ENCODE data around the gene ZW10.

ZW10 gene

DNA sequence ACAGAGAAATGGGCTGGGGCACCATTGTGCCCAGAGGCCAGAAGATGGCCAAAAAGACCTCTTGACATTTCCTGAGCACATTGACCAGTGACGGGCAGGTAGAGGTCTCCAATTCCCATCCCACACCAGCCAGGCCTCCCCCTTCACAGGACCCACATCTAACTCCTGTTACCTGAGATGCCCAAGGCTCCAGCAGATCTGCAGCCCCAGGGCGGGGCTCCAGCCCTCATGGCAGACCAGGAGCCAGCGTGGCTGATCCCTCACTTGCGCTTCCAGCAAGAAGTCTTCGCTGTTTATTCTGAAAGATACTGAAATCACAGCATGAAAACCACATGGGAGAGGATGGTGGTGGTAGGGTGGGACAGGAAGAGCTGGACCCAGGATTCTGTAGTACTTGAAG lies 76.4 kb downstream of the ZW10 start:
- H3K4me3 ChIP-seq (ENCODE audit: low read length in 2 of 2), result no peak overlapping the region
- H3K79me1 ChIP-seq (ENCODE audit: low read depth, low read length), result no peaks in the 10 kb centered on the region
- H2BK15ac ChIP-seq (ENCODE audit: low read length), result no peak overlapping the region
- no peak overlapping the region for H3K4me2 ChIP-seq (ENCODE audit: insufficient read depth, low read length, poor library complexity, severe bottlenecking)
- H2BK12ac ChIP-seq (ENCODE audit: low read length), result no peak overlapping the region
- no peaks in the 10 kb centered on the region for H3K27me3 ChIP-seq (ENCODE audit: control insufficient read depth in 3 of 3, insufficient read depth in 3 of 3, low read depth in 1 of 3, low read length in 3 of 3)
- H3K9ac ChIP-seq (ENCODE audit: low read depth, low read length, poor library complexity), result no peak overlapping the region
- peaks cover 0 to 2% of the 10 kb centered on the region in 2 donors for H3K9me3 ChIP-seq (replicated peaks in 1 of 2; ENCODE audit: control insufficient read depth in 2 of 2, insufficient read depth in 1 of 2, low read depth in 1 of 2, low read length in 2 of 2)
- H3K27ac ChIP-seq (replicated peaks; ENCODE audit: low read length), result no peak overlapping the region
- H3K18ac ChIP-seq (ENCODE audit: low read length), result no peak overlapping the region
- H4K8ac ChIP-seq (ENCODE audit: low read depth, low read length), result no peak overlapping the region
- H3K4me1 ChIP-seq (ENCODE audit: control insufficient read depth in 2 of 2, insufficient read depth in 1 of 2, low read depth in 1 of 2, low read length in 2 of 2), result peaks cover 0 to 2% of the 10 kb centered on the region in 2 donors
- H3K4ac ChIP-seq (ENCODE audit: low read length), result no peak overlapping the region
- DNase-seq (ENCODE audit: low spot score), result no peak
- peaks cover 3 to 8% of the 10 kb centered on the region in 2 donors for H3K36me3 ChIP-seq (replicated peaks in 1 of 2; ENCODE audit: control insufficient read depth in 2 of 2, insufficient read depth in 2 of 2, low read length in 2 of 2)
- no peak overlapping the region for H2AFZ ChIP-seq (ENCODE audit: low read length)
- H3K23ac ChIP-seq (ENCODE audit: low read depth, low read length, poor library complexity), result no peak overlapping the region
- no peak overlapping the region for H2BK120ac ChIP-seq (ENCODE audit: low read depth, low read length)
- no peak overlapping the region for H3K14ac ChIP-seq (ENCODE audit: low read length)
- H2AK5ac ChIP-seq (ENCODE audit: low read depth, low read length), result no peak overlapping the region
- no CpG with 5 or more reads among the region's 5 CpGs for WGBS, 2 donors (ENCODE audit: extremely low coverage in 2 of 2, insufficient read length in 2 of 2, insufficient replicate concordance in 1 of 2)
- H2BK5ac ChIP-seq (ENCODE audit: low read length), result no peak overlapping the region
- no peak overlapping the region for H4K91ac ChIP-seq (ENCODE audit: low read depth, low read length, poor library complexity)

DNA sequence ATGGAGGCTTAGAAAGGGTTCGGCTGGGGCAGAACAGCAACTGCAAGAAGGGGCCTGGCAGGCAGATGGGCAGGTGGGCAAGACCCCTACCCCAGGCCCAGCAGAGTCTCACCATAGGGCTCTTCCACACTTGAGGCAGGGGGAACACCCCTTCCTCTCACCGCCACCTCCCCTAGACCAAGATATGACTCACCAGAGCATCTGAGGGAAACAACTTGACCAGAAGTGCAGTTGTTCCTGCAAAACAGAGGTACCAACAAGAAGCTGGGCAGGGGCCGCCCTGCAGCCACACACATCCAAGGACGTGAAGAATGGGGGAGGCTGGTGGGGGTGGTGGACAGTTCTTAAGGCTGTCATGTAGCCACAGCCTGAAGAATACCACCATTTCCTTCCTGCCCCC lies 78.3 kb downstream of the ZW10 start:
- H2AFZ ChIP-seq (ENCODE audit: low read length), result no peak overlapping the region
- H3K27me3 ChIP-seq (ENCODE audit: control insufficient read depth in 3 of 3, insufficient read depth in 3 of 3, low read depth in 1 of 3, low read length in 3 of 3), result no peaks in the 10 kb centered on the region
- no peak overlapping the region for H3K18ac ChIP-seq (ENCODE audit: low read length)
- no peaks in the 10 kb centered on the region for H3K79me1 ChIP-seq (ENCODE audit: low read depth, low read length)
- no peak overlapping the region for H3K23ac ChIP-seq (ENCODE audit: low read depth, low read length, poor library complexity)
- H3K4ac ChIP-seq (ENCODE audit: low read length), result no peak overlapping the region
- H3K9ac ChIP-seq (ENCODE audit: low read depth, low read length, poor library complexity), result no peak overlapping the region
- H2AK5ac ChIP-seq (ENCODE audit: low read depth, low read length), result no peak overlapping the region
- no peak overlapping the region for H2BK12ac ChIP-seq (ENCODE audit: low read length)
- no peak overlapping the region for H2BK120ac ChIP-seq (ENCODE audit: low read depth, low read length)
- no peak overlapping the region for H3K4me3 ChIP-seq (ENCODE audit: low read length in 2 of 2)
- peaks cover 0 to 2% of the 10 kb centered on the region in 2 donors for H3K9me3 ChIP-seq (replicated peaks in 1 of 2; ENCODE audit: control insufficient read depth in 2 of 2, insufficient read depth in 1 of 2, low read depth in 1 of 2, low read length in 2 of 2)
- H2BK5ac ChIP-seq (ENCODE audit: low read length), result no peak overlapping the region
- WGBS, 2 donors (ENCODE audit: extremely low coverage in 2 of 2, insufficient read length in 2 of 2, insufficient replicate concordance in 1 of 2), result no CpG with 5 or more reads among the region's 4 CpGs
- H3K27ac ChIP-seq (replicated peaks; ENCODE audit: low read length), result no peak overlapping the region
- peaks cover 5 to 8% of the 10 kb centered on the region in 2 donors for H3K36me3 ChIP-seq (replicated peaks in 1 of 2; ENCODE audit: control insufficient read depth in 2 of 2, insufficient read depth in 2 of 2, low read length in 2 of 2)
- no peak overlapping the region for H3K14ac ChIP-seq (ENCODE audit: low read length)
- DNase-seq (ENCODE audit: low spot score), result no peak
- H4K8ac ChIP-seq (ENCODE audit: low read depth, low read length), result no peak overlapping the region
- H3K4me2 ChIP-seq (ENCODE audit: insufficient read depth, low read length, poor library complexity, severe bottlenecking), result no peak overlapping the region
- H4K91ac ChIP-seq (ENCODE audit: low read depth, low read length, poor library complexity), result no peak overlapping the region
- peaks cover 0 to 2% of the 10 kb centered on the region in 2 donors for H3K4me1 ChIP-seq (ENCODE audit: control insufficient read depth in 2 of 2, insufficient read depth in 1 of 2, low read depth in 1 of 2, low read length in 2 of 2)
- no peak overlapping the region for H2BK15ac ChIP-seq (ENCODE audit: low read length)

DNA sequence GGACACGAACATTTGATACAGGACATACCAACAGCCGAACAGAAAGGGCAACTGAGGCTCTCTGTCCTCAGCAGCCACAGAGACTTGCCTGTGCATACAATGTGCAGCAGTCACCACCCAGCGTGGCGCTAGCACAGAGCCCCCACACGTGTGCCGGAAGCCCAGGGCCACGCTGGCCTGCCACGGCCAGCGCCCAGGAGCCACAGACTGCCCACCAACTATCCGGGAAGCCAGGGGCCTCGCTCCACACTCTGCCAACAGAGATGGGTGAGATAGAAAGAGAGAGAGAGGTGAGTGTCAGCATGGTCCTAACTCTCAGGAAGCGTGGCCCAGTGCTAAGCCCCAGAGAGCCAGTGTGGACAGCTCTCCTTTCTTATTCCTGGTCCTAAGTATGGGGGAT lies 79.1 kb downstream of the ZW10 start:
- Histone ChIP-seq H3K4ac (ENCODE audit: low read length) (no peak overlapping the region), H3K23ac (ENCODE audit: low read depth, low read length, poor library complexity) (no peak overlapping the region), H2BK5ac (ENCODE audit: low read length) (no peak overlapping the region), H3K27ac (replicated peaks; ENCODE audit: low read length) (no peak overlapping the region), H2AK5ac (ENCODE audit: low read depth, low read length) (no peak overlapping the region), H4K8ac (ENCODE audit: low read depth, low read length) (no peak overlapping the region), H3K9me3 (replicated peaks in 1 of 2; ENCODE audit: control insufficient read depth in 2 of 2, insufficient read depth in 1 of 2, low read depth in 1 of 2, low read length in 2 of 2) (peaks cover 0 to 2% of the 10 kb centered on the region in 2 donors), H2BK12ac (ENCODE audit: low read length) (no peak overlapping the region), H3K9ac (ENCODE audit: low read depth, low read length, poor library complexity) (no peak overlapping the region), H3K36me3 (replicated peaks in 1 of 2; ENCODE audit: control insufficient read depth in 2 of 2, insufficient read depth in 2 of 2, low read length in 2 of 2) (peaks cover 5 to 8% of the 10 kb centered on the region in 2 donors), H3K79me1 (ENCODE audit: low read depth, low read length) (no peaks in the 10 kb centered on the region), H2BK15ac (ENCODE audit: low read length) (no peak overlapping the region), H3K4me3 (ENCODE audit: low read length in 2 of 2) (no peak overlapping the region), H3K4me1 (ENCODE audit: control insufficient read depth in 2 of 2, insufficient read depth in 1 of 2, low read depth in 1 of 2, low read length in 2 of 2) (peaks cover 0 to 2% of the 10 kb centered on the region in 2 donors), H2BK120ac (ENCODE audit: low read depth, low read length) (no peak overlapping the region), H3K18ac (ENCODE audit: low read length) (no peak overlapping the region), H3K14ac (ENCODE audit: low read length) (no peak overlapping the region), H4K91ac (ENCODE audit: low read depth, low read length, poor library complexity) (no peak overlapping the region), H2AFZ (ENCODE audit: low read length) (no peak overlapping the region), H3K4me2 (ENCODE audit: insufficient read depth, low read length, poor library complexity, severe bottlenecking) (no peak overlapping the region), H3K27me3 (ENCODE audit: control insufficient read depth in 3 of 3, insufficient read depth in 3 of 3, low read depth in 1 of 3, low read length in 3 of 3) (no peaks in the 10 kb centered on the region)
- DNase-seq (ENCODE audit: low spot score), result no peak
- WGBS, 2 donors (ENCODE audit: extremely low coverage in 2 of 2, insufficient read length in 2 of 2, insufficient replicate concordance in 1 of 2), result no CpG with 5 or more reads among the region's 12 CpGs

DNA sequence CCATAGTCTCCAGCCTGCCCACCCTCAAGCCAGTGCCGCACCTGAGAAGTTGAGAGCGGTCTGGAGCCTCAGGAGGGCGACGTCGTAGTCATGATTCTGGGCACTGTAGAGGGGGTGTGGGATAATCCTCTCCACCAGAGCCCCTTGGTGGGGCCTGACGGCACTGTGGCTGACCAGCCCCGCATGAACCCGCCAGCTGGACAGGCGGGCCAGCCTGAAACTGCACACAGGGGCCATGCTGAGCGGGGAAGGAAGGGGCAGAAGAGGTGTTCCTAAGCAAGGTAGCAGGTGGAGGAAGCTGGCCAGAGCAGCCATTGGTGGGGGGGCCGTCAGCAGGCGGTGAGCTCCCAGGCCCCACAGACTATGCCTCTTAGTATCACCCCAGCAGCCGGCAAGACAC lies 80.5 kb downstream of the ZW10 start:
- Histone ChIP-seq H3K18ac (ENCODE audit: low read length) (no peak overlapping the region), H3K14ac (ENCODE audit: low read length) (no peak overlapping the region), H3K9ac (ENCODE audit: low read depth, low read length, poor library complexity) (no peak overlapping the region), H4K91ac (ENCODE audit: low read depth, low read length, poor library complexity) (no peak overlapping the region), H2BK12ac (ENCODE audit: low read length) (no peak overlapping the region), H3K4ac (ENCODE audit: low read length) (no peak overlapping the region), H3K4me3 (ENCODE audit: low read length in 2 of 2) (no peak overlapping the region), H3K79me1 (ENCODE audit: low read depth, low read length) (no peaks in the 10 kb centered on the region), H3K4me2 (ENCODE audit: insufficient read depth, low read length, poor library complexity, severe bottlenecking) (no peak overlapping the region), H3K9me3 (replicated peaks in 1 of 2; ENCODE audit: control insufficient read depth in 2 of 2, insufficient read depth in 1 of 2, low read depth in 1 of 2, low read length in 2 of 2) (peaks cover 0 to 2% of the 10 kb centered on the region in 2 donors), H2AFZ (ENCODE audit: low read length) (no peak overlapping the region), H2BK15ac (ENCODE audit: low read length) (no peak overlapping the region), H3K4me1 (ENCODE audit: control insufficient read depth in 2 of 2, insufficient read depth in 1 of 2, low read depth in 1 of 2, low read length in 2 of 2) (no peaks in the 10 kb centered on the region), H2BK120ac (ENCODE audit: low read depth, low read length) (no peak overlapping the region), H2BK5ac (ENCODE audit: low read length) (no peak overlapping the region), H3K36me3 (replicated peaks in 1 of 2; ENCODE audit: control insufficient read depth in 2 of 2, insufficient read depth in 2 of 2, low read length in 2 of 2) (peaks cover 5 to 8% of the 10 kb centered on the region in 2 donors), H3K27me3 (ENCODE audit: control insufficient read depth in 3 of 3, insufficient read depth in 3 of 3, low read depth in 1 of 3, low read length in 3 of 3) (no peaks in the 10 kb centered on the region), H4K8ac (ENCODE audit: low read depth, low read length) (no peak overlapping the region), H3K23ac (ENCODE audit: low read depth, low read length, poor library complexity) (no peak overlapping the region), H3K27ac (replicated peaks; ENCODE audit: low read length) (no peak overlapping the region), H2AK5ac (ENCODE audit: low read depth, low read length) (no peak overlapping the region)
- no peak for DNase-seq (ENCODE audit: low spot score)
- WGBS, 2 donors (ENCODE audit: extremely low coverage in 2 of 2, insufficient read length in 2 of 2, insufficient replicate concordance in 1 of 2), result no CpG with 5 or more reads among the region's 13 CpGs

All from neuronal stem cell (in vitro differentiated cells).